ENCODE measurements around the gene BDKRB2. TPM values are rescaled to one million over a fixed set of nuclear protein-coding genes. Genes with fewer than 3 reads are reported as not detected.

BDKRB2 gene
- total and polyA plus RNA-seq, 2 donors (not counting 1 experiment from before 2014, with no cell fraction given) = not detected

GRCh38 chr14:96184737-96185136, 19.9 kb upstream of the BDKRB2 start:
- no peaks in the 10 kb centered on the region for H3K9me3 Mint-ChIP-seq (ENCODE audit: insufficient read depth)
- Histone ChIP-seq H3K9me3 (ENCODE audit: control extremely low read depth in 1 of 3, control insufficient read depth in 2 of 3, insufficient read depth in 1 of 3, low read length in 2 of 3) (peaks cover 0 to 9% (median 0%) of the 10 kb centered on the region in 3 donors), H3K9ac (ENCODE audit: low read length) (no peak overlapping the region), H4K20me1 (ENCODE audit: control insufficient read depth, insufficient read depth, low read length, poor library complexity, severe bottlenecking) (no peaks in the 10 kb centered on the region), H3K4me1 (ENCODE audit: control insufficient read depth in 2 of 2, insufficient read depth in 2 of 2, low read length in 2 of 2) (no peaks in the 10 kb centered on the region), H3K4me3 (ENCODE audit: control extremely low read depth in 1 of 5, extremely low read depth in 1 of 5, insufficient read depth in 1 of 5, low read depth in 2 of 5, low read length in 4 of 5) (no peak overlapping the region), H3K36me3 (replicated peaks in 1 of 2; ENCODE audit: control extremely low read depth in 1 of 2, control insufficient read depth in 1 of 2, extremely low read depth in 1 of 2, insufficient read depth in 2 of 2, low read length in 1 of 2) (no peaks in the 10 kb centered on the region), H3K79me2 (ENCODE audit: control insufficient read depth, insufficient read depth, low read length) (no peaks in the 10 kb centered on the region), H3K27me3 (replicated peaks in 1 of 4; ENCODE audit: control extremely low read depth in 1 of 4, control insufficient read depth in 3 of 4, insufficient read depth in 4 of 4, low read length in 3 of 4) (no peaks in the 10 kb centered on the region), H3K27ac (ENCODE audit: low read length in 2 of 2) (no peak overlapping the region), H2AFZ (ENCODE audit: insufficient read depth, low read depth, low read length, poor library complexity, severe bottlenecking) (no peak overlapping the region), H3K4me2 (replicated peaks; ENCODE audit: low read depth, low read length, poor library complexity, severe bottlenecking) (no peak overlapping the region)
- DNase-seq (no peak), ATAC-seq (ENCODE audit: low read depth) (no peak)
- peaks cover 18% of the 10 kb centered on the region for H3K27me3 Mint-ChIP-seq
- no peak overlapping the region for H3K27ac Mint-ChIP-seq
- 86% methylated on average over 8 of the region's 9 CpGs for WGBS (ENCODE audit: insufficient coverage)
- H3K4me3 Mint-ChIP-seq = no peak overlapping the region
- ChIA-PET CTCF (no interaction called here), POLR2A (no interaction called here)
- no peaks in the 10 kb centered on the region for H3K4me1 Mint-ChIP-seq
- intact Hi-C loops (cut with micrococcal nuclease) = no loop called here
- TF ChIP-seq CTCF (IDR thresholded peaks at IDR 0.05) = no peak
- no peak for TF ChIP-seq EZH2 (IDR thresholded peaks at IDR 0.05; ENCODE audit: borderline replicate concordance, insufficient read depth, low read depth, low read length, poor library complexity, severe bottlenecking)

GRCh38 chr14:96187216-96188031, 17.2 kb upstream of the BDKRB2 start:
- peaks cover 0 to 3% (median 0%) of the 10 kb centered on the region in 3 donors for H3K9me3 ChIP-seq (ENCODE audit: control extremely low read depth in 1 of 3, control insufficient read depth in 2 of 3, insufficient read depth in 1 of 3, low read length in 2 of 3)
- intact Hi-C loops (cut with micrococcal nuclease) = no loop called here
- Mint-ChIP-seq H3K4me1 (no peaks in the 10 kb centered on the region), H3K27ac (no peak overlapping the region), H3K27me3 (peaks cover 18% of the 10 kb centered on the region), H3K4me3 (no peak overlapping the region), H3K9me3 (ENCODE audit: insufficient read depth) (no peaks in the 10 kb centered on the region)
- H4K20me1 ChIP-seq (ENCODE audit: control insufficient read depth, insufficient read depth, low read length, poor library complexity, severe bottlenecking) = no peaks in the 10 kb centered on the region
- ATAC-seq (ENCODE audit: low read depth) = no peak
- no peak for DNase-seq
- H3K79me2 ChIP-seq (ENCODE audit: control insufficient read depth, insufficient read depth, low read length) = no peaks in the 10 kb centered on the region
- no peak overlapping the region for H2AFZ ChIP-seq (ENCODE audit: insufficient read depth, low read depth, low read length, poor library complexity, severe bottlenecking)
- CTCF ChIA-PET = no interaction called here
- TF ChIP-seq CTCF (IDR thresholded peaks at IDR 0.05) (no peak), EZH2 (IDR thresholded peaks at IDR 0.05; ENCODE audit: borderline replicate concordance, insufficient read depth, low read depth, low read length, poor library complexity, severe bottlenecking) (no peak)
- 53% methylated on average over 7 of the region's 9 CpGs for WGBS (ENCODE audit: insufficient coverage)
- H3K4me2 ChIP-seq (replicated peaks; ENCODE audit: low read depth, low read length, poor library complexity, severe bottlenecking) = no peak overlapping the region
- H3K9ac ChIP-seq (ENCODE audit: low read length) = no peak overlapping the region
- H3K4me1 ChIP-seq (ENCODE audit: control insufficient read depth in 2 of 2, insufficient read depth in 2 of 2, low read length in 2 of 2) = no peaks in the 10 kb centered on the region
- POLR2A ChIA-PET = no interaction called here
- H3K36me3 ChIP-seq (replicated peaks in 1 of 2; ENCODE audit: control extremely low read depth in 1 of 2, control insufficient read depth in 1 of 2, extremely low read depth in 1 of 2, insufficient read depth in 2 of 2, low read length in 1 of 2) = no peaks in the 10 kb centered on the region
- H3K4me3 ChIP-seq (ENCODE audit: control extremely low read depth in 1 of 5, extremely low read depth in 1 of 5, insufficient read depth in 1 of 5, low read depth in 2 of 5, low read length in 4 of 5) = no peak overlapping the region
- no peak overlapping the region for H3K27ac ChIP-seq (ENCODE audit: low read length in 2 of 2)
- peaks cover 0 to under 1% (median 0%) of the 10 kb centered on the region in 4 experiments for H3K27me3 ChIP-seq (replicated peaks in 1 of 4; ENCODE audit: control extremely low read depth in 1 of 4, control insufficient read depth in 3 of 4, insufficient read depth in 4 of 4, low read length in 3 of 4)

Data from B cell (primary cell).